Tibial nerve (tissue), 4 donors: ENCODE data around the gene SELENON. TPM values are rescaled to one million over a fixed set of nuclear protein-coding genes. Genes with fewer than 3 reads are reported as not detected.

ENCODE experiments used
- DNase-seq, 2 donors: peaks; one replicate each; pipeline ENCODE4 v3.0.0-alpha.2; 2019; ENCODE audit warnings: low spot score in 2 of 2
- H3K27ac ChIP-seq, 4 donors: fragments of 200-600 bp; sonication (generic) in 3 of 4; one replicate each; pipeline ENCODE4 v1.5.1; 2017 to 2019; ENCODE audit warnings: mild to moderate bottlenecking in 1 of 4
- H3K27me3 ChIP-seq, 2 donors: fragments of 200-600 bp; sonication (generic) in 1 of 2; one replicate each; pipeline versions ENCODE4 v1.5.1 to v1.6.0; 2017 to 2019
- H3K36me3 ChIP-seq, 3 donors: fragments of 200-600 bp; sonication (generic); one replicate each; pipeline ENCODE4 v1.5.1; 2018 to 2019
- H3K4me1 ChIP-seq, 4 donors: fragments of 200-600 bp; sonication (generic) in 3 of 4; one replicate each; pipeline ENCODE4 v1.5.1; 2017 to 2019
- H3K4me3 ChIP-seq, 4 donors: fragments of 200-600 bp; sonication (generic) in 3 of 4; one replicate each; pipeline ENCODE4 v1.5.1; 2017 to 2019; ENCODE audit warnings: mild to moderate bottlenecking in 1 of 4, moderate library complexity in 1 of 4
- H3K9me3 ChIP-seq, 4 donors: fragments of 200-600 bp; sonication (generic) in 3 of 4; one replicate each; pipeline ENCODE4 v1.5.1; 2017 to 2019
- CTCF ChIP-seq, 5 experiments: fragments of 200-600 bp in 3 of 5; fragments of 450-650 bp in 2 of 5; sonication (generic) in 3 of 5; IDR thresholded peaks; one replicate each; pipeline ENCODE4 v1.5.1; 2016 to 2019; ENCODE audit warnings: antibody characterized with exemption in 5 of 5, mild to moderate bottlenecking in 3 of 5, moderate library complexity in 2 of 5
- EP300 ChIP-seq, 2 donors: sonication (generic); formaldehyde crosslinking; IDR thresholded peaks; one replicate each; pipeline ENCODE4 v1.6.1; 2017; ENCODE audit warnings: antibody characterized with exemption in 2 of 2, mild to moderate bottlenecking in 1 of 2
- POLR2A ChIP-seq, 2 donors: fragments of 450-650 bp; IDR thresholded peaks; one replicate each; pipeline ENCODE4 v1.6.1; 2017; ENCODE audit warnings: antibody characterized with exemption in 2 of 2, mild to moderate bottlenecking in 2 of 2, moderate library complexity in 2 of 2
- WGBS, 2 donors: methylation state at CpG; one replicate each; pipeline ENCODE4 v1.1.5; 2018; 5-methylcytosine and 5-hydroxymethylcytosine counted together
- total RNA-seq, 4 donors: library from RNA; depleted of rRNA; stranded (reverse); fragments of >200 nt; gene quantifications; one replicate each; pipeline ENCODE4 v1.1.0, GENCODE V29; 2016

Gene SELENON
- total RNA-seq, 4 donors from 2014 or later: 17.6 to 54.0 (median 36.8) TPM

- 63 to 72% methylated on average over 7 of the region's 7 CpGs for WGBS, 2 donors
- no peaks in the 10 kb centered on the region for H3K9me3 ChIP-seq
- no peak for TF ChIP-seq CTCF (IDR thresholded peaks at IDR 0.05)
- H3K36me3 ChIP-seq: no peaks in the 10 kb centered on the region
- H3K4me3 ChIP-seq: no peak overlapping the region
- H3K27me3 ChIP-seq: no peaks in the 10 kb centered on the region
- H3K27ac ChIP-seq: no peak overlapping the region
- no peak for DNase-seq
- peaks cover 0 to 20% (median 2%) of the 10 kb centered on the region in 4 donors for H3K4me1 ChIP-seq
Observed at GRCh38 chr1:25793585-25794170, 6.3 kb upstream of the SELENON start.

GRCh38 chr1:25794325-25794724 lies 5.7 kb upstream of the SELENON start:
- Histone ChIP-seq H3K27me3 (no peaks in the 10 kb centered on the region), H3K9me3 (no peaks in the 10 kb centered on the region), H3K27ac (no peak overlapping the region), H3K4me1 (peaks cover 0 to 26% (median 2%) of the 10 kb centered on the region in 4 donors), H3K4me3 (no peak overlapping the region), H3K36me3 (no peaks in the 10 kb centered on the region)
- 37 to 40% methylated on average over 8 of the region's 8 CpGs for WGBS, 2 donors
- TF ChIP-seq EP300 (IDR thresholded peaks at IDR 0.05) (no peak), CTCF (IDR thresholded peaks at IDR 0.05) (no peak), POLR2A (IDR thresholded peaks at IDR 0.05) (no peak)
- DNase-seq: no peak

- DNase-seq: no peak
- Histone ChIP-seq H3K4me3 (no peak overlapping the region), H3K27me3 (no peaks in the 10 kb centered on the region), H3K4me1 (peaks cover 0 to 32% (median 5%) of the 10 kb centered on the region in 4 donors), H3K9me3 (no peaks in the 10 kb centered on the region), H3K36me3 (no peaks in the 10 kb centered on the region), H3K27ac (no peak overlapping the region)
- WGBS, 2 donors: 65 to 81% methylated on average over 2 of the region's 2 CpGs
- TF ChIP-seq POLR2A (IDR thresholded peaks at IDR 0.05) (no peak), EP300 (IDR thresholded peaks at IDR 0.05) (no peak), CTCF (IDR thresholded peaks at IDR 0.05) (no peak)
Observed at GRCh38 chr1:25795211-25795610, 4.8 kb upstream of the SELENON start.

- 74 to 80% methylated on average over 22 of the region's 22 CpGs for WGBS, 2 donors
- no peak for TF ChIP-seq POLR2A (IDR thresholded peaks at IDR 0.05)
- H3K4me3 ChIP-seq: no peak overlapping the region
- H3K27ac ChIP-seq: peak overlapping the region in 1 of 4 donors; percentile 1
- H3K9me3 ChIP-seq: no peaks in the 10 kb centered on the region
- H3K27me3 ChIP-seq: no peaks in the 10 kb centered on the region
- no peaks in the 10 kb centered on the region for H3K36me3 ChIP-seq
- H3K4me1 ChIP-seq: peaks cover 0 to 38% (median 10%) of the 10 kb centered on the region in 4 donors
- DNase-seq: no peak
Observed at GRCh38 chr1:25795946-25796810, 3.8 kb upstream of the SELENON start.

GRCh38 chr1:25796811-25797458 lies 3.1 kb upstream of the SELENON start:
- H3K9me3 ChIP-seq: no peaks in the 10 kb centered on the region

More at GRCh38 chr1:25796811-25797458, 3.1 kb upstream of the SELENON start:
- H3K27ac ChIP-seq: peak overlapping the region in 1 of 4 donors; percentile 1
- DNase-seq: peak; percentile 82 to 94
- no peaks in the 10 kb centered on the region for H3K27me3 ChIP-seq
- H3K4me3 ChIP-seq: no peak overlapping the region
- peaks cover 0 to 46% (median 14%) of the 10 kb centered on the region in 4 donors for H3K4me1 ChIP-seq
- no peaks in the 10 kb centered on the region for H3K36me3 ChIP-seq
- WGBS, 2 donors: 10 to 12% methylated on average over 19 of the region's 19 CpGs
- TF ChIP-seq POLR2A (IDR thresholded peaks at IDR 0.05) (no peak), EP300 (IDR thresholded peaks at IDR 0.05) (peak in 1 of 2 donors; percentile 42), CTCF (IDR thresholded peaks at IDR 0.05) (peak; percentile 64 to 84 (median 73))
